Type B pancreatic cell (in vitro differentiated cells): ENCODE results near the gene TOLLIP. TPM values are rescaled to one million over a fixed set of nuclear protein-coding genes. Genes with fewer than 3 reads are reported as not detected.
"Not testable (repeated sequence)": the region's sequence is repeated elsewhere in the genome, so short reads cannot be mapped to it uniquely, and the experiment has no call there.

Experiments
- DNase-seq: peaks from one replicate; pipeline ENCODE4 v3.0.0; 2021; ENCODE audit warnings: mixed read lengths; ENCODE audit not compliant: unreplicated experiment; ENCODE audit errors: extremely low spot score
- H3K27ac Mint-ChIP-seq: 2 replicates; pipeline ENCODE4 v1.8.0; 2021; ENCODE audit warnings: mild to moderate bottlenecking, mixed read lengths
- H3K27me3 Mint-ChIP-seq: 2 replicates; pipeline ENCODE4 v1.8.0; 2021; ENCODE audit warnings: mixed read lengths
- H3K36me3 Mint-ChIP-seq: 2 replicates; pipeline ENCODE4 v1.8.0; 2021; ENCODE audit warnings: mixed read lengths
- H3K4me1 Mint-ChIP-seq: one replicate; pipeline ENCODE4 v1.8.0; 2021; ENCODE audit warnings: mixed read lengths; ENCODE audit not compliant: unreplicated experiment
- H3K4me3 Mint-ChIP-seq: 2 replicates; pipeline ENCODE4 v1.8.0; 2021; ENCODE audit warnings: mild to moderate bottlenecking, mixed read lengths
- H3K9me3 Mint-ChIP-seq: 2 replicates; pipeline ENCODE4 v1.8.0; 2021; ENCODE audit warnings: mixed read lengths
- long read RNA-seq: library from polyadenylated mRNA; unstranded; transcript quantifications from one replicate; pipeline ENCODE4 v2.0.0, GENCODE V29; 2020
- total RNA-seq: library from RNA; stranded (reverse); gene quantifications from 2 replicates; pipeline ENCODE4 v1.2.1, GENCODE V29; 2021; ENCODE audit warnings: low replicate concordance
- TF ChIP-seq, protein P1 (sequence below): fragments of 200-600 bp; sonication (generic); conservative IDR thresholded peaks from 2 replicates; pipeline ENCODE4 v1.5.0; 2021; ENCODE audit warnings: antibody characterized with exemption, mild to moderate bottlenecking

Gene TOLLIP
- total RNA-seq = 49.2 and 65.1 TPM in 2 replicates
- long read RNA-seq, transcript TOLLIP-202 (6 exons, 3,617 nt) = major isoform, 19 of 19 reads
- long read RNA-seq, partial matches to known transcripts = 0 of 19 reads
- long read RNA-seq, other reads (novel, unspliced or antisense) = 0 of 19 reads

DNA sequence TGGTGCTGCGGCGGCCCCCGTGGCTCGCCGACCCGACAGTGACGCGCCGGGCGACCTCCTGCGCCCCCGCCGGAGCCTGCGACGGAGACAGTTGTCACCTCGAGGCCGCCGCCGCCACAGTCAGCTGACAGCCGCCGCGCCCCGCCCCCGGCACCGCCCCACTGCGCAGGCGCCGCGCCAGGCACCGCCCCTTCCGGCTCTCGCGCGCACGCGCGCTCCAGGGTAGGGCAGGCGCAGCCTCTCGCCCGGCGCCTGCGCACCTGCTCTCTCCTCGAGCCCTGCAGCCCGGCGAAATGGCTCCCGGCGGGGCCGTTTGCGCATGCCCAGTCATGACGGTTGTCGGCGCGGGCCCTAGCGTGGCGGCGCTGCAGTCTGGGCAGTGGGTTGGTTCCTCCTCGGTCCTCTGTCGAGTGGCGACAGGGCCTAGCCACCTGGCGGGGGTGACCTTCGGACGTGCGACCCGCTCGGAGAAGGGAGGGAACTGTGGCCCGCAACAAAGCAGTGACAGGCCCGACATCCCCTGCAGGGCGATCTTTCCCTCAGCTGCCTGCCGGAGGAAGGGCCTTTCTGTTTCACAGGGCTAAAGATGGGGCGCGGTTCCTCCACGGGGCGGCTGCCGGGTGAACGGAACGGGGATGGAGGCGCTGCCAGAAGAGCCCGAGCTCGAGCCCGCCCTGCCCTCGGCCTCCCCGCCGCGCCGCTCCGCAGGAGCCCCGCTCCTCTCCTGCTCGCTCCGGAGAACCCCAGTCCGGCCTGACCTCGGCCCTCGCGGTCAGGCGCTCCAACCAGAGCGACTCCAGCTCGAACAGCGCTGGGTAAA is at the start of gene TOLLIP:
TSS of gene TOLLIP (minus strand) at position 135 of the 820 bp plus-strand sequence. CDS start at position 1, 134 bp downstream.
- Mint-ChIP-seq H3K4me3 (peak within 1 kb of the TSS; percentile 90), H3K27me3 (peaks cover 14% of the 10 kb centered on the region), H3K4me1 (peaks cover 24% of the 10 kb centered on the region), H3K9me3 (peaks cover 10% of the 10 kb centered on the region), H3K36me3 (peaks cover 5% of the 10 kb centered on the region), H3K27ac (peak within 1 kb of the TSS; percentile 81)
- TF ChIP-seq, protein P1, sequence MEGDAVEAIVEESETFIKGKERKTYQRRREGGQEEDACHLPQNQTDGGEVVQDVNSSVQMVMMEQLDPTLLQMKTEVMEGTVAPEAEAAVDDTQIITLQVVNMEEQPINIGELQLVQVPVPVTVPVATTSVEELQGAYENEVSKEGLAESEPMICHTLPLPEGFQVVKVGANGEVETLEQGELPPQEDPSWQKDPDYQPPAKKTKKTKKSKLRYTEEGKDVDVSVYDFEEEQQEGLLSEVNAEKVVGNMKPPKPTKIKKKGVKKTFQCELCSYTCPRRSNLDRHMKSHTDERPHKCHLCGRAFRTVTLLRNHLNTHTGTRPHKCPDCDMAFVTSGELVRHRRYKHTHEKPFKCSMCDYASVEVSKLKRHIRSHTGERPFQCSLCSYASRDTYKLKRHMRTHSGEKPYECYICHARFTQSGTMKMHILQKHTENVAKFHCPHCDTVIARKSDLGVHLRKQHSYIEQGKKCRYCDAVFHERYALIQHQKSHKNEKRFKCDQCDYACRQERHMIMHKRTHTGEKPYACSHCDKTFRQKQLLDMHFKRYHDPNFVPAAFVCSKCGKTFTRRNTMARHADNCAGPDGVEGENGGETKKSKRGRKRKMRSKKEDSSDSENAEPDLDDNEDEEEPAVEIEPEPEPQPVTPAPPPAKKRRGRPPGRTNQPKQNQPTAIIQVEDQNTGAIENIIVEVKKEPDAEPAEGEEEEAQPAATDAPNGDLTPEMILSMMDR = peak; percentile 27
- DNase-seq = peak; percentile 99

DNA sequence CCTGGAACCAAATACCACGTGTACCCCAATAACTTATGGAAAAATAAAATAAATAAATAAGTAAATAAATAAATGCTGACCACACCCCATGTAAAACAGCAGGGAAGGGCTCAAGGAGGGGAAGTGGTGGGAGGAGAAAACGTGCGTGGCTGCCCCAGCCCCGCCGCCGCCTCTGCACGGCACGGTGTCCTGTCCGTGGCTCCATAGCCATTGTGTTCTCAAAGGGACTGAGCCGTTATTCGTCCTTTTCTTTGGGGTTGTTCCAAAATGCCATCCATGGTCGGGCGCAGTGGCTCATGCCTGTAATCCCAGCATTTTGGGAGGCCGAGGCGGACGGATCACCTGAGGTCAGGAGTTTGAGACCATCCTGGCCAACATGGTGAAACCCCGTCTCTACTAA is 49.5 kb upstream of the TOLLIP start:
- not testable (repeated sequence) for H3K4me3 Mint-ChIP-seq, H3K36me3 Mint-ChIP-seq, H3K4me1 Mint-ChIP-seq, DNase-seq, H3K9me3 Mint-ChIP-seq, H3K27ac Mint-ChIP-seq
- peaks cover 28% of the 10 kb centered on the region for H3K27me3 Mint-ChIP-seq

DNA sequence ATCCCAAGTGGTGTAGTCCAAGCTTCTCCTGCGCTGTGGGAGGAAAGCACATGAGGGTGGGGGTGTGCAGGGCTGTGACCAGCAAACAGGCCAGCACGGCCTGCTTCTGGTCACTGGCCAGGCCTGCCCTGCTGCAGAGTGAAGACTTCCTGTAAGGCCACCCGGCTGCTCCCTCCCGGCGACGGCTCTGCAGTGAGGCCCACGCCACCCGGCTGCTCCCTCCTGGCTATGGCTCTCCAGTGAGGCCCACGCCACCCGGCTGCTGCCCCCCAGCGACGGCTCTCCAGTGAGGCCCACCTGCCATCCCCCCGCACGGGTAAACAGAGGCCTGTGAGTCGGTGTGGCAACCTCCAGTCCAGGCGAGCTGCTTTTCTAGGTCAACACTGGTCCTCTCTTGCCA is 48.9 kb upstream of the TOLLIP start:
- Mint-ChIP-seq H3K4me1 (peaks cover 7% of the 10 kb centered on the region), H3K27me3 (peaks cover 23% of the 10 kb centered on the region), H3K27ac (no peak overlapping the region), H3K9me3 (no peaks in the 10 kb centered on the region), H3K4me3 (no peak overlapping the region), H3K36me3 (no peaks in the 10 kb centered on the region)
- TF ChIP-seq, protein P1 = no peak
- no peak for DNase-seq

DNA sequence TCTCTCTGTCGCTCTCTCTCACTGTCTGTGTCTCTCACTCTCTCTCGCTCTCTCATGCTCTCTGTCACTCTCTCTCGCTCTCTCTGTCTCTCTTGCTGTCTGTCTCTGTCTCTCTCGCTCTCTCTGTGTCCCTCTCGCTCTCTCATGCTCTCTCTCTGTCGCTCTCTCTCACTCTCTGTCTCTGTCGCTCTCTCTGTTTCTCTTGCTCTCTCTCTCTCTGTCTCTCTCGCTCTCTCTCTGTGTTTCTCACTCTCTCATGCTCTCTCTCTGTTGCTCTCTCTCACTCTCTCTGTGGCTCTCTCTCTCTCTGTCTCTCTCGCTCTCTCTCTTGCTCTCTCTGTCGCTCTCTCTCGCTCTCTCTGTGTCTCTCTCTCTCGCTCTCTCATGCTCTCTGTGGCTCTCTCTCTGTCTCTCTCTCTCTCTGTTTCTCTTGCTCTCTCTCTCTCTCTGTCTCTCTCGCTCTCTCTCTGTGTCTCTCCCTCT is 47.1 kb upstream of the TOLLIP start:
- peaks cover 10% of the 10 kb centered on the region for H3K4me1 Mint-ChIP-seq
- peak overlapping the region; percentile 20 for H3K4me3 Mint-ChIP-seq
- no peaks in the 10 kb centered on the region for H3K9me3 Mint-ChIP-seq
- DNase-seq = no peak
- no peaks in the 10 kb centered on the region for H3K36me3 Mint-ChIP-seq
- peak overlapping the region; percentile 30 for H3K27ac Mint-ChIP-seq
- TF ChIP-seq, protein P1 = no peak
- H3K27me3 Mint-ChIP-seq = peaks cover 19% of the 10 kb centered on the region

DNA sequence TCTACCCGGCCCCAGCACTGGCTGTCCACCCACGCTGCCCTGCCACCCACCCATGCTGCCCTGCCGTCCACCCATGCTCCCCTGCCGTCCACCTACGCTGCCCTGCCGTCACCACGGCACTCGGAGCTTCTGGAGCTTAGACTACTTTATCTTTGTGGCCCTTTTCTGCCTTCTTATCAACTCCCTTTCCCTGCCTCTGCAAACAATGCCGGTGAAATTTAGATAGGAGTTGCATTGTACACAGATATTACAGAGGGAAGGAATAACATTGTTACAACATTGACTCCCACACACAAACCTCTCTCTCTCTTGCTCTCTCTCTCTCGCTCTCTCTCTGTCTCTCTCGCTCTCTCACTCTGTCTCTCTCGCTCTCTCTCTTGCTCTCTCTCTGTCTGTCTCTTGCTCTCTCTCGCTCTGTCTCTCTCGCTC is 46.6 kb upstream of the TOLLIP start:
- Mint-ChIP-seq H3K27me3 (peaks cover 24% of the 10 kb centered on the region), H3K4me3 (peak overlapping the region; percentile 20), H3K9me3 (no peaks in the 10 kb centered on the region), H3K36me3 (no peaks in the 10 kb centered on the region), H3K4me1 (peaks cover 10% of the 10 kb centered on the region), H3K27ac (no peak overlapping the region)
- no peak for DNase-seq
- TF ChIP-seq, protein P1 = no peak
